DLD1 (cell line): Measurements from ENCODE around the gene XG.

Source experiments
- in situ Hi-C: cut with HindIII; loops from 2 replicates; pipeline ENCODE4 v1.10.0; 2017; ENCODE audit warnings: low sequenced_read_pairs

The XG gene

GRCh38 chrX:2812161-2812907, 60.5 kb downstream of the XG start:
- in situ Hi-C loops, result loop anchor here (25.0 kb wide), 1 partner anchor 125 kb away; the partner anchor contains the start of gene CD99

- in situ Hi-C loops, result loop anchor here (25.0 kb wide), 1 partner anchor 130 kb away; the partner anchor contains the start of gene CD99
Measured at GRCh38 chrX:2817036-2817435, 65.2 kb downstream of the XG start.

- in situ Hi-C loops, result loop anchor here (25.0 kb wide), 1 partner anchor 132 kb away; the partner anchor contains the start of gene CD99
Measured at GRCh38 chrX:2819345-2820135, 67.7 kb downstream of the XG start.

- in situ Hi-C loops, result loop anchor here (25.0 kb wide), 1 partner anchor 133 kb away; the partner anchor contains the start of gene CD99
Measured at GRCh38 chrX:2820136-2820771, 68.4 kb downstream of the XG start.

GRCh38 chrX:2823795-2824386, 72.1 kb downstream of the XG start:
- in situ Hi-C loops, result loop anchor here (25.0 kb wide), 1 partner anchor 137 kb away; the partner anchor contains the start of gene CD99

GRCh38 chrX:2824886-2825285, 73.0 kb downstream of the XG start:
- in situ Hi-C loops, result loop anchor here (25.0 kb wide), 1 partner anchor 138 kb away; the partner anchor contains the start of gene CD99

GRCh38 chrX:2828344-2828958, 76.6 kb downstream of the XG start, which contains the start of gene GYG2:
GYG2 (plus strand) TSS chrX:2828930; CDS start chrX:2830189, 1,259 bp downstream.
- in situ Hi-C loops, result no loop called here

DNA sequence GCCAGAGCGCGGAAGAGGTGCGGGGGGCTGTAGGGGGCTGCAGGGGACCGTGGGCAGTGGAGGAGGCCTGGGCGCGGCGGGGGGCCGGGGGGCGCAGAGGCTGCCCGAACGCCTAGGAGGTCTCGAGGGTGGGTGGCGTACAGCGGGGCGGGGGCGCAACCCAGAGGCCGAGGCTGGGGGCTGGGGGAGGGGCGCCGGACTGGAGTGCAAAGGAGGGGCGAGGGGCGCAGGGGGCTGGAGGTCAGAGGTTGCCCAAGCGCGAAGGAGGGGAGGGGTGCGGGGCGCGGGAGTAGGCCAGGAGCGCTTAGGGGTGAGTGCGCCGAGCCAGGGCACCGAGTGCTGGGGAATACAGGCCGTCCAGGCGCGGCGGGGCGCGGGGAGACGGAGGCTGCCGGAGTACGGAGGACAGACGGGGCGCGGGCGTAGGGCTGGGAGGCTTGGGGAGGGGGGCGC, 77.1 kb downstream of the XG start:
- in situ Hi-C loops, result no loop called here

DNA sequence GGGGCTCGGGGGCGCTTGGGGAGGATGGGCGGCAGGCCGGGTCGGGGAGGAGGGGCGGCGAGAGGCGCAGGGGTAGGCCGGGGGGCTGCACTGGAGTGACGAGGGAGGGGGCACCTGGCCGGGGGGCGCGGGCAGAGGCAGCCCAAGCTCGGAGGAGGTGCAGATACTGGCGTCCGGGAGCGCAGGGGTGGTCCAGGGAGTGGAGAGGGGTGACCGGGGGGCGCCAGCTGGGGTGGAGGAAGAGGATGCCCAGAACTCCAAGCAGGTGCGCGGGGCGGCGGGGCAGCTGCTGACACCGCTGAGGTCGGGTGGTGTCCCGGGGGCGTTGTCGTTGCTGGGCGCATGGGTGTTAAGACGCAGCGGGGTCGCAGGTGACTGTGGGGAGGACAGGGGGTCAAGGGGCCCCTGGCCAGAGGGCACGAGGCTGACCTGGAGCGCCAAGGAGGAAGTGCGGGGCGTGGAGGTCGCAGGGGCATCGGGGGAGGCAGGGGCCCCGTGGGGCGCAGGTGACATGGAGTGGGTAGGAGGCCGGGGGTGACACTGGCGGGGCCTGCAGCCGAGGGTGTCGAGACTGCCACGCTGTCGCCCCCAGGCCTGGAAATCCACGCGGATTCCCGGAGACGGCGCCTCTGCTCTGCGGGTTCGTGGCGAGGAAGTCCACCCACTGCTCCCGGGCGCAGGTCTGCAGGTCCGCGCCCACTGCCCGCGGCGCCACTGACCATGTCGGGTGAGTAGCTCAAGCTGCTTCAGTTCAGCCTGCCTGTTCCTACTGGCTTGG, 77.8 kb downstream of the XG start:
- in situ Hi-C loops, result no loop called here

DNA sequence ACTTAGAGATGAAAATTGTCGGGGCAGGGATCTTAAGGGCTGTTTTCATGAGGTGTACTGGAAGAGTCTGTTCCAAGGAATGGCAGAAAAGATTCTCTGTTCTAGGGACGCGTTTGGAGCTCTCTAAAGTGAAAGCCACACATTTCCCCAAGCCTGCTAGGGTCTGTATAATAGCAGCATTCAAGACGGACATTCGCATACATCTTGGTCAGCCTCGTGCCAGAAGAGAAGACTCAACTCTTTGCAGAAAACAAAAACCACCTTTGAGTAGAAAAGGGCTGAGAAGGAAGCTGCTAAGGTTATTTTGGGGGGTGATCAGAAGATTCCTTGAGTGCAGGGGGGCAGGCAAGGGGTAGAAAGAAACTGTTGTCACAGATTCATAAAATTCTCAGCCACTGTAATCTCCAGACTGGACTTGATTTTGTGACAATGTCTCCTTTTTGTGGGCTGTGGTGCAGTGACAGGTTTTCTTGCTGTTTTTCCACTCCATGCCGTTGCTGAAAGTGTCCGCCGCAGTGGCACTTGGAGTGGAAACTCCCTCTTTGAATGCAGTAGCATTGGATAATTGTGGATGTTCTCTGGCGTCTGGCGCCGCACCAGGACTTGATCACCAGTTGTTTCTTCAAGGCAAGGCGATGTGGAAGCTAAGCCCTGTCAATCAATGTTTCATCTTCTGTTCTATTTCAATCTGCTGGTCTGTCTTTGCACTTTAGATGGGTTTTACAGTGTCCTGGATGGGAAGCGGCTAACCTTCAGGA, 79.8 kb downstream of the XG start:
- in situ Hi-C loops, result no loop called here

DNA sequence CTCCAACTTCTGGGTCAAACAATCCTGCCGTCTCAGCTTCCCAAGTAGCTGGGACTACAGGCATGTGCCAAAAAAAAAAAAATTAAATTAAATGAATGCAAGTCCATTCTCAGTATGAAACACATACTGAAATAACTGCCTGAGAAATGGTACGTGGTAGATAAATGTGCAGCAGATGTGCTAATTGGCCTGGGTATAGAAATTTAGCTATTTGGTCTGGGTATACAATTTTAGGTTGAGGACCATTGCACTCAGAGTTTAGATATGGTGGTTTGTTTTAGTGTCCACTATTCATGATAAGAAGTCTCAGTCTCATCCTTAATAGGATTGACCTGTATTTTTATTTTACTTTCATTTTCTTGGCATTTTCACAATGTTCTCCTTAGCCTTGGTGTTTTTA, 86.1 kb downstream of the XG start:
- in situ Hi-C loops, result no loop called here

- in situ Hi-C loops, result no loop called here
Measured at GRCh38 chrX:2840961-2841360, 89.1 kb downstream of the XG start.

DNA sequence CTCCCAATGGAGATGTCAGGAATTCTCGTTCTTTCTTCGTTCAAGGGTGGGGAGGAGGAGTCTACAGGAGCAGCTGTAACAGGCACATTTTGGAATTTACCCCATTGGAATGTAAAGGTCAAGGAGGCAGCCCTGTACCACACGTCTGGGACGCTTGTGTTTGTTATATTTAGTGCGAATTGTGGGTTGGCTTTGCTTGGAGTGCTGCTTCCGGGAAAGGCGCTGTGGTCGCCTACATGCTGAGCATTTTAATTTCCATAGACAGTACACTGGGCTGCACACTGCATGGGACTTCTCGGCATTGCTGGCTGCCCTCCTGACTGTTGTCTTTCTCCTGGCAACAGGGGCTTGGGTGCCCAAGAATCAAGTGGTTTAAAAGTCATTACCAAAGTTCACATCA, 89.7 kb downstream of the XG start:
- in situ Hi-C loops, result no loop called here

DNA sequence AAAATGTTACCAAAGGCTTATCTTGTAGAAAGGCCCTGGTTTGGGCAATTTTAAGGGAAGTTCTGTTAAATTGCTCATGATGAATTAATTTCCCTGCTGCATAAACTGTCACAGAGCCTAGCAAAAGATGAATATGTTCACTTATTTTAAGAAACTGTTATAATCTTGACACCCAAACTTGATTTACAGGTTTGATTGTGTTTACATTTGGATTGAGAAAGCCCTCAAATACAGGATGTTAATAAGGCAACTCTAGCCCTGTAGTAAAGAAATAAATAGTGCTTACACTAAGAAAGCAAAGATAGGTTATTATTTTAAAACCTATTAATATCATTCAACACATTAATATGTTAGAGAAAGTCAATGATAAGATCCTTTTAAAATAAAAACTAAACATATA, 95.2 kb downstream of the XG start:
- in situ Hi-C loops, result no loop called here

DNA sequence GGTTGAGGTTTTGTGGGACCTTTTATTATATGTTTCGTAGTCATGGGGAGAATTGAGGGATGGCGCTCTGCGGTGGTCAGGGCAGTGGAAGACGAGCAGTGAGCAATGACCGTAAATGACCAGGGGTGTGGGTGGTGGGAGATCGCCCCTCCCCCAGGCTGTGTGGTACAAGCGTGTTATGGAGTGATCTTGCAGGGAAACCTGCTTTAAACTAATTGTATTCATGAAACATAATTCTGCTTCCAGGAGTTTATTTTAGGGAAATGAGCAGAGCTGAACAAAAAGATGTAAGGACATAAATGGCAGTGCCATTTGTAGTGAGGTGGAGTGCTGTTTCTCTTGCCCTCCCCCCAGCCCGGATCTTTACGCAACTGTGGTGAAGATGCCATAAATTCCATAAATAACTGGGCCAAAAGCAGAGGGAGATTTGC, 97.0 kb downstream of the XG start:
- in situ Hi-C loops, result no loop called here

- in situ Hi-C loops, result no loop called here
Measured at GRCh38 chrX:2854918-2855317, 103.1 kb downstream of the XG start.

DNA sequence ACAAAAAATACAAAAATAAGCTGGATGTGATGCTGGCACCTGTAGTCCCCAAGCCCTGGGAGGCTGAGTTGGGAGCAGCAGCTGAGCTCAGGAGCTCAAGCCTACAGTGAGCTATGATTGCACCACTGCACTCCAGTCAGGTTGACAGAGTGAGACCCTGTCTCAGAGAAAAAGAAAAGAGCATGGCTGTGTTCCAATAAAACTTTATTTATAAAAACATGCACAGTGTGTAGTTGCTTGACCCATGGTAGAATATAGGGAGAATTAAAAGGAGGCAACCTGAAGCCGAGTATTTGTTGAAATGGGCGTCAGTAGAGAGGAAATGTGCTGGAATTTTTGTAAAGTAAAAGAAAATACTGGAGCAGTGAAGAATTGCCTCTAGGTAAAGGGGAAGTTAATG, 103.9 kb downstream of the XG start:
- in situ Hi-C loops, result no loop called here

DNA sequence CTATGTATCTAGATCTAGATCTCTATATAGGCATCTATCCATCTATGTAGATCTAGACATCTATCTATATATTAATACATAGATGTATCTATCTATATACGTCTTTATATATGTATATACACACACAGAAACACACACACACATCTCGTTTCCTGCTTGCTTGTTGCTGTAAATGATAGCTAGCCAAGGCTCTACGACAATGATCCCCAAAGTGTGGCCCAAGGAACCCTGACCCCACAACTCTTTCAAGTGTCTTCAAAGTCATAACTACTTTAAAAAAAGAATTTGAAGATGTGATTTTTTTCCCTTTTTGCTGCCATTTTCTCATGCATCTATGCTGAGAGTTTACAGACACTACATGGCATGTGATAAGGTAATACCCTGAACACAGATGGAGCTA, 105.7 kb downstream of the XG start:
- in situ Hi-C loops, result no loop called here
